Osteocyte (in vitro differentiated cells): ENCODE results near the gene SLC25A3. TPM values are rescaled to one million over a fixed set of nuclear protein-coding genes. Genes with fewer than 3 reads are reported as not detected.

Source experiments
- DNase-seq: peaks from one replicate; pipeline ENCODE4 v3.0.0; 2021; ENCODE audit warnings: mixed read lengths; ENCODE audit not compliant: unreplicated experiment; ENCODE audit errors: extremely low spot score
- H3K27ac Mint-ChIP-seq: one replicate; pipeline ENCODE4 v1.8.0; 2021; ENCODE audit warnings: mild to moderate bottlenecking, mixed read lengths; ENCODE audit not compliant: unreplicated experiment
- H3K27me3 Mint-ChIP-seq: one replicate; pipeline ENCODE4 v1.8.0; 2021; ENCODE audit warnings: mixed read lengths; ENCODE audit not compliant: unreplicated experiment
- H3K36me3 Mint-ChIP-seq: one replicate; pipeline ENCODE4 v1.8.0; 2021; ENCODE audit warnings: mixed read lengths; ENCODE audit not compliant: unreplicated experiment
- H3K4me1 Mint-ChIP-seq: one replicate; pipeline ENCODE4 v1.8.0; 2021; ENCODE audit warnings: mixed read lengths; ENCODE audit not compliant: unreplicated experiment
- H3K4me3 Mint-ChIP-seq: one replicate; pipeline ENCODE4 v1.8.0; 2021; ENCODE audit warnings: mild to moderate bottlenecking, moderate library complexity, mixed read lengths; ENCODE audit not compliant: unreplicated experiment
- H3K9me3 Mint-ChIP-seq: one replicate; pipeline ENCODE4 v1.8.0; 2021; ENCODE audit warnings: mixed read lengths; ENCODE audit not compliant: unreplicated experiment
- CTCF ChIP-seq: fragments of 200-600 bp; sonication (generic); IDR thresholded peaks from 2 replicates; pipeline ENCODE4 v1.5.0; 2021; ENCODE audit warnings: antibody characterized with exemption, mild to moderate bottlenecking, moderate library complexity
- total RNA-seq: library from RNA; stranded (reverse); gene quantifications from 2 replicates; pipeline ENCODE4 v1.2.1, GENCODE V29; 2021

The SLC25A3 gene
- total RNA-seq, 1 donor from 2014 or later, result 583 TPM

DNA sequence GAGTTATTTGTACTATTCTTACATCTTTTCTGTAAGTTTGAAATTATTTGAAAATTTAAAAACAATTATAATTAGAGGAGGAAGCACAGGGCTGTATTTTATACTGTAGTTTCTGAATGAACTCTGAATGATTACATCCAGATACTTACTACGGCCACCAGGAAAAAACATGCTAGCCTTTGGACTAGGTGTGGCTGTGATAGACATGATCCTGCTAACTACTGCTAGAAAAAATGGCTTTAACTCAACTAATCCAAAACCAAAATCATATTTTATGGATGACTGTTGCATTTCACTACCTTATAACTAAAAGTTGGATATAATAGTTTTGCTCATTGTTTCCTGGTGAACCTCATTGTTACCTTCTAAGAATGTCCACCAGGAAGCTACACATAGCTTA lies 15.1 kb upstream of the SLC25A3 start:
- H3K27me3 Mint-ChIP-seq, result no peaks in the 10 kb centered on the region
- no peak for DNase-seq
- H3K27ac Mint-ChIP-seq, result no peak overlapping the region
- no peak overlapping the region for H3K4me3 Mint-ChIP-seq
- H3K4me1 Mint-ChIP-seq, result peaks cover 11% of the 10 kb centered on the region
- no peaks in the 10 kb centered on the region for H3K9me3 Mint-ChIP-seq
- peaks cover 1% of the 10 kb centered on the region for H3K36me3 Mint-ChIP-seq
- no peak for TF ChIP-seq CTCF

DNA sequence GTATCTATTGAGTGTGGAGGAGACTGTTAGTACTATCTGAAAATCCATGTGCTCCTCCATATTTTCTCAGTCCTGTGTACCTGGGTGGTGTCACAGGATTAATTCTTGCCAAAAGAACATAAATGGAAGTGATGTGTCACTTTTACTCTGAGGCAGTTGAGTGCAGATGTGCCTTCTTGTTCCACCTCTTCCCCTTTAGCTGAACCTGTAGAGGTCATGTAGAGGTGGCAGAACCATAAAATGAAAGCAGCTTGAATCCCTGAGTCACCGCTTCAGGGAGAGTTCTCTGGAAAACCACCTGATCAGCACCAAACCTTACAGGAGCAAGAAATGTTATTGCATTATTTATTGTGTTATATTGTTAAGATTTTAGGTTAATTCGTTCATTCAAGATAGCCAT lies 14.7 kb upstream of the SLC25A3 start:
- Mint-ChIP-seq H3K9me3 (no peaks in the 10 kb centered on the region), H3K27me3 (no peaks in the 10 kb centered on the region), H3K4me1 (peaks cover 11% of the 10 kb centered on the region), H3K4me3 (no peak overlapping the region), H3K36me3 (peaks cover 1% of the 10 kb centered on the region), H3K27ac (no peak overlapping the region)
- no peak for TF ChIP-seq CTCF
- DNase-seq, result no peak

GRCh38 chr12:98579347-98579746 lies 14.1 kb upstream of the SLC25A3 start:
- no peak for TF ChIP-seq CTCF
- Mint-ChIP-seq H3K27me3 (no peaks in the 10 kb centered on the region), H3K36me3 (peaks cover 1% of the 10 kb centered on the region), H3K27ac (no peak overlapping the region), H3K4me1 (peaks cover 11% of the 10 kb centered on the region), H3K4me3 (no peak overlapping the region), H3K9me3 (no peaks in the 10 kb centered on the region)
- DNase-seq, result peak; percentile 60

DNA sequence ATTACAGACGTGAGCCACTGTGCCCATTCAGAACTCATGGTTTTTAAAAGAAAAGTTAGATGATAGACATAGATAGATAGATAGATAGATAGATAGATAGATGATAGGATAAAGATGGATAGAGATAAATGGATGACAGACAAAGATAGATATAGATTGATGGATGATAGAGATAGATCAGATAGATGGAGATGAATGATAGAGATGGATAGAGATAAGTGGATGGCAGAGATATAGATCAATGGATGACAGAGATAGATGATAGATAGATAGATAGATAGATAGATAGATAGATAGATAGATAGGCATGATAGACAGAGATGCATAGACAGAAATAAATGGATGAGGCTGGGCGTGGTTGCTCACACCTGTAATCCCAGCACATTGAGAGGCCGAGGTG lies 13.7 kb upstream of the SLC25A3 start:
- H3K27ac Mint-ChIP-seq, result no peak overlapping the region
- DNase-seq, result no peak
- peaks cover 11% of the 10 kb centered on the region for H3K4me1 Mint-ChIP-seq
- peaks cover 1% of the 10 kb centered on the region for H3K36me3 Mint-ChIP-seq
- H3K27me3 Mint-ChIP-seq, result no peaks in the 10 kb centered on the region
- H3K4me3 Mint-ChIP-seq, result no peak overlapping the region
- no peak for TF ChIP-seq CTCF
- H3K9me3 Mint-ChIP-seq, result no peaks in the 10 kb centered on the region

DNA sequence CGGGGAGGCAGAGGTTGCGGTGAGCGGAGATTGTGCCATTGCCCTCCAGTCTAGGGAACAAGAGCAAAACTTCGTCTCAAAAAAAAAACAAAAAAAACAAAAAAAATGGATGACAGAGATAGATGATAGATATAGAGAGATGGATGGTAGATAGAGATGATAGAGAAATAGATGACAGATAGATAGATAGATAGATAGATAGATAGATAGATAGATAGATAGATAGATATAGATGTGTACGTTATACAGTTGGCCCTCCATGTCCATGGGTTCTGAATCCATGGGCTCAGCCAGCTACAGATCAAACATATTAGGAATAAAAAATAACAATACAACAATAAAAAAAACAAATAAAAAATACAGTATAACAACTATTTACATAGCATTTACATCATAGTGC lies 12.8 kb upstream of the SLC25A3 start:
- no peak overlapping the region for H3K4me3 Mint-ChIP-seq
- no peaks in the 10 kb centered on the region for H3K27me3 Mint-ChIP-seq
- peaks cover 11% of the 10 kb centered on the region for H3K4me1 Mint-ChIP-seq
- no peak for DNase-seq
- no peak overlapping the region for H3K27ac Mint-ChIP-seq
- H3K36me3 Mint-ChIP-seq, result peaks cover 1% of the 10 kb centered on the region
- H3K9me3 Mint-ChIP-seq, result no peaks in the 10 kb centered on the region
- TF ChIP-seq CTCF, result no peak
